ENCODE data around the gene SCGB3A1.

Gene SCGB3A1

DNA sequence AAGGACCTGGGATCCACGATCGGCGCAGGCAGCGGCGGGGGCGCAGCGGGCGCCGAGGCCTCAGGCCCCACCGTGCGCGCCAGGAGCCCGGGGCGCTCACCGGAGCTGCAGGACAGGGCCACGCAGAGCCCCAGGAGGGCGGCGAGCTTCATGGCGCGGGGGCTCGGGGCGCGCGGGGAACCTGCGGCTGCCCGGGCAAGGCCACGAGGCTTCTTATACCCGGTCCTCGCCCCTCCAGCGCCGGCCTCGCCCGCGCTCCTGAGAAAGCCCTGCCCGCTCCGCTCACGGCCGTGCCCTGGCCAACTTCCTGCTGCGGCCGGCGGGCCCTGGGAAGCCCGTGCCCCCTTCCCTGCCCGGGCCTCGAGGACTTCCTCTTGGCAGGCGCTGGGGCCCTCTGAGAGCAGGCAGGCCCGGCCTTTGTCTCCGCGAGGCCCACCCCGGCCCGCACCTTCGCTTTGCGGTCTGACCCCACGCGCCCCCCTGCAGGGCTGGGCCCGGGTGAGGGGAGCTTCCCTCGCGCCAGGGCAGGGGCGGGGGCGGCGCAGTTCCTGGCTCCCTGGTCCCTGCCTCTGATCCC is at the start of gene SCGB3A1:
SCGB3A1 (minus strand) TSS at position 189 of the 577 bp plus-strand sequence; CDS start at position 152, 37 bp downstream.
- no peak for FAIRE-seq
- no peak for DNase-seq (ENCODE audit: low spot score)

DNA sequence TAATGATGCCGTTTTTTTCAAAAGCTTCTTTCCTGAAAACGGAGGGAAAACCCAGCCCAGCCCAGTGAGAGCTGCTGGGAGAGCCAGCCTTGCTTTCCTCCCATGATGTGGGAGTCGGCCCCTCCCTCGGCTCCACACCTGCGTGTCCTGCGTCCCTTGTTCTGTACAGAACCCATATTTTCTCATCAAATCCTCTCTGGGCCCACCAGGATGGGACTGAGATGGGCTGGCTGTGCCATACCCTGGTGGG is 49.2 kb upstream of the SCGB3A1 start:
- FAIRE-seq (no peak), DNase-seq (ENCODE audit: low spot score) (no peak)

DNA sequence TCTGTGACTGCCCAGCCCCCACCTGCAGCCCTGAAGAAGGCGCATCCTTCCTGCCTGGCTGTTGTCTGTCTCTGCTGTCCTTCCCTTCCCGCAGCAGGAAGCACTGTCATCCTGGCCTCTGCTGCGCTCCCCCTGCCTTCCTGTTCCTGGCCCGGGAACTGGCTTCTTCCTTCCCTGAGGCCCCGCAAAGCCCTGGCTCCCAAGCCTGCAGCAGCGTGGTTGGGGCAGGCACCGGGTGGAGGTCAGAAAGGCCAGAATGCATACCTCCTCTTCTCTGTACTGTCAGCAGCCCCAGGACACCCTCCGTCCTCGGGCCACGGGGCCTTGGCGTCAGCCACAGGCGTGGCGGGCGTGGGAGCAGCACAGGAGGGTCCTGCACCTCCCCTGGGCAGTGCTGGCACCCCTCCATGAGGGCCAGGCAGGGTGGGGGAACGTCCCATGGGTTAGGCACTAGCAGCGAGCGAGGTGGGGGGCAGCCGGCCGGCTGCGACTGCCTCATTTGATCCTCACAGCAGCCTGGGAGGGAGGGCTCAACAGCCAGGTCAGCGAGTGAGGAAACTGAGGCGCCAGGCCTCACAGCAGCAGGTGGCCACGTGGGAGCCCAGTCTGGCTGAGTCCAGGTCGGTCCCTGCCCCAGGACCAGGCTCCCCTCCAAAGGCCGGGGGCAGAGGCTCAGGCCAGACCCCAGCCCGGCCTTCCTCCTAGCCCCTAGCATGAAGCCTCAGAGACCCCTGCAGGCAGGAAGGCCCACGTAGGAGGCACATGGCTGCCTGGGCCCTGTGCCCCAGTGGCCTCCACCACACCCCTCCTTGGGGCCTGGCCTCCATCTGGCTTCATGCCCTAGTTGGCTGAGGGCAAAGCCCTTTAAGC is 48.7 kb upstream of the SCGB3A1 start:
- no peak for FAIRE-seq
- no peak for DNase-seq (ENCODE audit: low spot score)

GRCh38 chr5:180639287-180639686 is 48.0 kb upstream of the SCGB3A1 start:
- DNase-seq (ENCODE audit: low spot score) (no peak), FAIRE-seq (peak; percentile 79)

DNA sequence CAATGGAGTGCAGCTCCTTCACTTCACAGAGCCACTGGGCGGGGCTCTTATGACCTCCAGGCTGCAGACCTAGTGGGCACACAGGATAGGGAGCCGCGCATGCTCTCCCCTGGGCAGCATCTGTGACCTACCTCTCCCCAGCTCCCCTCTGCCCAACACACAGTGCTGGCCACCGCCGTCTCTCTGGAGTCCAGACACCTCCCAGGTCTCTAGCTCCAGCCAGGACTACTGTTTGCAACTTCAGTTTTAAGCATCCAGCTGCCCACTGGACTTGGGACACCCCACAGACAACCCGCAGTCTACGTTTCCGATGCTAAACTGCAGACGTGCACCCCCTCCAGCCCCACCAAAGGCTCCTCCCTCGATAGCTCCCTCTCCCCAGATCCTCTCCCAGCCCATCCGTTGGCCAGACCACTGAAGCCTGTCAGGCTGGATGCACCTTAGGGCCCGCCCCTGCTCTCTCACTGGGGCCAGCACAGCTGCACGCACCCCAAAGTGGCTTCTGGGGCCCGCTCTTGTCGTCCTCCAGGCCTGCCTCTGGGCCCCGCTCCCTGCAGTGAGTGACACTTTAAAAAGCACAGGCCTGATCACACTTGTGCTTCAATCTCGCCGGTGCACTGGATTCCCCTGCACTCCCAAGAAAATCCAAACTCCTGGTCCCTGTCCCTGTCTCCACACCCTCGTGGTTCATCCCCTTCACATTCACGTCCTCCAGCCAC is 46.8 kb upstream of the SCGB3A1 start:
- DNase-seq (ENCODE audit: low spot score) = no peak
- FAIRE-seq = no peak

- FAIRE-seq (no peak), DNase-seq (ENCODE audit: low spot score) (peak; percentile 89)
Measured at GRCh38 chr5:180636403-180637075, 45.2 kb upstream of the SCGB3A1 start.

DNA sequence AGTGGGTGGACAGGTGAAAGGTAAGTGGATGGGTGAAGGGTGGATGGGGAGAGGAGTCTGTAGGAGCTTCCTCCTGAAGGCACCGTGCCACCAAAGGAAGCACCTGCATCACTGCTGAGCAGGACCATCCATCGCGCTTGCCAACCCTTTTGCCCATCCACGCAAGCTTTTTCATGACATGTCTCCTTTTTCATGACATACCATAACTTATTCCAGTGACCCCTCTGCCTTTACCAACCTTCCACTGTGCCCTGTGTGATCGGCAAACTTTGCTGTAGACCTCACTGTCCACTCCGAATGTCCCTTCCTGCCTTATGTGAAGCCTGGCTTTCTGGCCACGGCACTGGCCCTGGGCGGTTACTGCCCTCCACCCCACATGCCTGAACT is 44.7 kb upstream of the SCGB3A1 start:
- DNase-seq (ENCODE audit: low spot score) (no peak), FAIRE-seq (no peak)

DNA sequence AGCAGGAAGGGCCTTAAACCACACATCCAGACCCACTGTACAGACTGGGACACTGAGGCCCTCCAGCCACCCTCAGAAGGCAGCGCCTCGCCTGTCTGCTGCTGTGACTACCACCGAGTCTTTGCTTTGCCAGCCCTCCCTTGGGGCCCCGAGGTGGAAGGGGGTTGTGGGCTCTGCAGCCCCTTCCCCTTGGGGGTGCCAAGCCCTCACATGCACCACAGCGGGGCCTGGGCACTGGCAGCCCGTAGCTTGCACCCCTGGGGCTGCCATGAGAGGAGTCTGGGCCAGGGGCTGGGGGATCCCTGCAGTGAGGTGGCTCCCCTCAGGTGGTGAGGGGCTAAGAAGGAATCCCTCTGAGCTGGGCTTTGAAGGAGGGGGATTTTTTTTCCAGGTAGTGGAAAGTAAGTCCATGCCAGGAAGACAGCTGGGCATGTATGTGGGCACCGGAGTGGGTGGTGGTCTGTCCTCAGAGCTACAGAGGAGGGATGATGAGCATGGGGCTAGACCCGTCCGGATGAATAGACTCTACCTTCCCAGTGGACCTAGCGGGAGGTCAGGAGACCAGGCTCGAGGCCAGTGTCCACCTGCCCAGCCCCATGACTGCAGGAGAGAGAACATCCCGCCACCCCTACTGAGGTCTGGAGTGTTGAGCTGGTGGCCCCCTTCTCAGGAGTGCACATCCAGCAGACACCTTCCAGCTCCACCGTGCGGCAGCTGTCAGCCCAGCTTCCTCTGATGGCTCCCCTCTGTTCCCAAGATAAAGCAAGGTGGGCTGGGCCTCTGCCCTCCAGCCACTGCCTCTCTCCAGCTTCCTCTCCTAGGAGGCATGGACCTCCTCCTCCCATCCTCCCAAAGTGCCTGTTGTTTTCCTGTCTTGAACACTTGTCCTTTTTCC is 42.2 kb upstream of the SCGB3A1 start:
- no peak for FAIRE-seq
- DNase-seq (ENCODE audit: low spot score) = no peak

GRCh38 chr5:180632768-180633167 is 41.5 kb upstream of the SCGB3A1 start:
- FAIRE-seq (no peak), DNase-seq (ENCODE audit: low spot score) (no peak)

- FAIRE-seq = no peak
- DNase-seq (ENCODE audit: low spot score) = no peak
Measured at GRCh38 chr5:180631549-180632383, 40.5 kb upstream of the SCGB3A1 start.

GRCh38 chr5:180630426-180630825 is 39.1 kb upstream of the SCGB3A1 start:
- FAIRE-seq (no peak), DNase-seq (ENCODE audit: low spot score) (no peak)

GRCh38 chr5:180629831-180630382 is 38.6 kb upstream of the SCGB3A1 start:
- FAIRE-seq = peak; percentile 48
- no peak for DNase-seq (ENCODE audit: low spot score)

- DNase-seq (ENCODE audit: low spot score) (no peak), FAIRE-seq (no peak)
Measured at GRCh38 chr5:180628827-180629750, 37.8 kb upstream of the SCGB3A1 start.

- FAIRE-seq (no peak), DNase-seq (ENCODE audit: low spot score) (no peak)
Measured at GRCh38 chr5:180628211-180628610, 36.9 kb upstream of the SCGB3A1 start.

- FAIRE-seq (no peak), DNase-seq (ENCODE audit: low spot score) (no peak)
Measured at GRCh38 chr5:180627386-180628120, 36.3 kb upstream of the SCGB3A1 start.

DNA sequence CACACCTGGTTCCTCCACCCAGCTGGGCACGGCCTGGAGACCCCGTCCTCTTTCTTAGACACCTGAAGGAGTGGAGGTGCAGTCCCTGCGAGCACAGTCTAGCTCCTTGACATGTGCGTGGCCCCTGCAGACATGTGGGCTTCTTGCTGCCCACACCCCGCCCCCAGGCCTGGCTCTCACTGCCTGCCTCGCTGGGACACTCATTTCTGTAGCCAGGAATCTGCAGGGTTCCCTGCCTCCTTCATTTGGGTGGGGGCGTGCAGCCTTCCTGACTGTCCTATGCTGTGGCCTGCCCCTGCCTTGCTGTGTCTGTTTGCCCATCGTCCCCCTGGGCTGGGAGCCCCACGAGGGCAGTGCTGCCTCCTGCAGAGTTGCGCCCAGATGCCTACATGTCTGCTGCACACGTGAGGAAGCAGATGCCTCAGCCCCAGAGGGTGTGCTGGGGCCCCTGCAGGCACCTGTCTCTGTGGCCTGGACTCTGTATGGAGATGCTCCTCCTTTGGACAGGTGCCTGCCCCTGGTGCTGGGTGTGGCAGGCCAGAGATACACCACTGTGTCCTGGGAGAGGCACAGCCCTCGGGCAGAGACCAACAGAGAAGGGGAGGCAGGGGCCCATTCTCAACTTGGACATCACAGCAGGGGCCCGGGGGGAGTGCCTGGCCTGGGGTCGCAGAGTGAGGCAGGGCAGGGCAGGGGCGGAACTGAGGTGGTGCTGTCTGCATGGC is 35.5 kb upstream of the SCGB3A1 start:
- DNase-seq (ENCODE audit: low spot score) (no peak), FAIRE-seq (no peak)

Measured in urothelium cell line (cell line).